SK-N-MC (cell line): ENCODE data around the gene STAG1.

ENCODE experiments used
- DNase-seq: peaks from one replicate; pipeline ENCODE4 v3.0.0-alpha.2; 2011; ENCODE audit warnings: low read depth, low spot score
- H3K27ac ChIP-seq: fragments of 200-600 bp; sonication (generic); 2 replicates; pipeline ENCODE4 v1.5.1; 2016; ENCODE audit warnings: mixed run types
- H3K36me3 ChIP-seq: fragments of 200-600 bp; sonication (generic); 2 replicates; pipeline ENCODE4 v1.6.1; 2017; ENCODE audit warnings: antibody characterized with exemption, low read length, mixed read lengths; ENCODE audit not compliant: insufficient read depth
- H3K4me3 ChIP-seq: fragments of 200-600 bp; sonication (generic); 2 replicates; pipeline ENCODE4 v1.5.1; 2016
- H3K9ac ChIP-seq: fragments of 200-600 bp; sonication (generic); 2 replicates; pipeline ENCODE4 v1.8.0; 2017; ENCODE audit warnings: mixed run types, mixed read lengths; ENCODE audit not compliant: insufficient read length
- H3K9me3 ChIP-seq: fragments of 200-600 bp; sonication (generic); 2 replicates; pipeline ENCODE4 v1.6.1; 2017; ENCODE audit warnings: low read depth, mild to moderate bottlenecking, antibody characterized with exemption, low read length, moderate library complexity, mixed read lengths
- EZH2 ChIP-seq: fragments of 200-600 bp; sonication (generic); IDR thresholded peaks from one replicate; pipeline ENCODE4 v1.6.1; 2017; ENCODE audit warnings: antibody characterized with exemption
- FOXP2 ChIP-seq: optimal IDR thresholded peaks from 2 replicates; pipeline ENCODE3; 2011; ENCODE audit warnings: mild to moderate bottlenecking, moderate library complexity; ENCODE audit not compliant: insufficient read depth; ENCODE audit errors: extremely low read length, control extremely low read depth
- POLR2AphosphoS5 ChIP-seq: IDR thresholded peaks from 2 replicates; pipeline ENCODE4 v1.6.1; 2012; ENCODE audit warnings: mild to moderate bottlenecking, low read depth, low read length, borderline replicate concordance

Gene STAG1

DNA sequence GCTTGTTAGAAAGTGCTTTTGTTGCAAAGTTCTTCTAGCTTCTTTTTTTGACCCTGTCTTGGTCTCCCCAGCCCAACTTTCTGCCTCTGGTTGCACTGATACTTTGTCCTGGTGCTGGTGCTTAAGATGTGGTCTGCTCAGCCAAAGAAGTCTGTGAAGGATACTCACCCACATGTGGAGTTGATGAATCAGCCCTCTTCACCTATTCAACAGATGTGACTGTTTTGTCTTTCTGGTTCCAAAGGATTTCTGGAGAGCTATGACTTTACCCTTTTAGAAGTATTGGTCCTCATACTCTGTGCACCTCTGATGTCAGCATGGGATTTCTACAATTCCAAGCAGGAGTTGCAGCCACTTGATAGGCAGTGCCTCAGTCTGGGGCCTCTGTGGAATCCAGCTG, 418.0 kb downstream of the STAG1 start:
- no peaks in the 10 kb centered on the region for H3K9me3 ChIP-seq
- no peak for TF ChIP-seq FOXP2
- no peak for DNase-seq
- H3K36me3 ChIP-seq, result peaks cover 62% of the 10 kb centered on the region
- no peak overlapping the region for H3K4me3 ChIP-seq
- H3K9ac ChIP-seq, result no peak overlapping the region
- no peak overlapping the region for H3K27ac ChIP-seq

DNA sequence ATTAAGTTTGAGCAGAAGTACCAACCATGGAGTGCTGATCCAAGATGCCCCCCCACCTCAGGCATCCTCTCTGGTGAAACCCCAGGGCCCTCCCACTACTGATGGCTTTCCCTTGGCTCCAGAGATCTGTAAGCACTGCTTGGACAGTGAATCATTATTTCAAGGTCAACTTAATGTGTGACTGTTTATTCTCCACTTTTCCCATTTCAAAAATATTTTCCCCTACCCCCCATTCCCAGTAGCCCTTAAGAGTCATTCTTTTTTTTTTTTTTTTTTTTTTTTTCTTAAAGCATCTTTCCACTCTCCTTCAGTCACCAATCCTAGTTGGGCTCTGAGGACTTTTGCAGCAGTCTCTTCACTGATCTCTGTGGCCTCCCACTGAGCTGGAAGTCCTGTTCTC, 419.4 kb downstream of the STAG1 start:
- H3K27ac ChIP-seq, result no peak overlapping the region
- H3K9me3 ChIP-seq, result no peaks in the 10 kb centered on the region
- H3K9ac ChIP-seq, result no peak overlapping the region
- no peak for TF ChIP-seq EZH2
- TF ChIP-seq POLR2AphosphoS5, result no peak
- no peak for TF ChIP-seq FOXP2
- no peak overlapping the region for H3K4me3 ChIP-seq
- DNase-seq, result no peak
- H3K36me3 ChIP-seq, result peaks cover 66% of the 10 kb centered on the region

DNA sequence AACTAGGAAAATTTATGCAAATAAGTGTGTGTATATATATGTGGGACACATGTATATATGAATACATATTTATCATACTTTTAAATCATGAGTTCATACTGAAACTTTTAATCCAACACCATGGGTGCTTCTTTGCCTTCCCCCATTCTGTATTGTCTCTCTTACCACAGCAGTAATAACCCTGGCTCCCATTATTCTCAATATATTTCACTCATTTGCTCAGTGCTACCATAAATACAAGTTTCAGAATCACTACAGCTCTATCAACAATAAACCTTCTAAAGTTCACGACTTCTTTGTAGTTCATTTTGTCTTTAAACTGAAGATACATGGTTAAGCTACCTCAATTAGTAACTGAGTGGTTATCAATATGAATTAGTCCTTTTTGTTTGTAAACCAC, 419.9 kb downstream of the STAG1 start:
- Histone ChIP-seq H3K27ac (no peak overlapping the region), H3K36me3 (peaks cover 66% of the 10 kb centered on the region), H3K9ac (no peak overlapping the region), H3K4me3 (no peak overlapping the region), H3K9me3 (no peaks in the 10 kb centered on the region)
- no peak for DNase-seq
- TF ChIP-seq FOXP2, result no peak
- no peak for TF ChIP-seq POLR2AphosphoS5
- no peak for TF ChIP-seq EZH2

DNA sequence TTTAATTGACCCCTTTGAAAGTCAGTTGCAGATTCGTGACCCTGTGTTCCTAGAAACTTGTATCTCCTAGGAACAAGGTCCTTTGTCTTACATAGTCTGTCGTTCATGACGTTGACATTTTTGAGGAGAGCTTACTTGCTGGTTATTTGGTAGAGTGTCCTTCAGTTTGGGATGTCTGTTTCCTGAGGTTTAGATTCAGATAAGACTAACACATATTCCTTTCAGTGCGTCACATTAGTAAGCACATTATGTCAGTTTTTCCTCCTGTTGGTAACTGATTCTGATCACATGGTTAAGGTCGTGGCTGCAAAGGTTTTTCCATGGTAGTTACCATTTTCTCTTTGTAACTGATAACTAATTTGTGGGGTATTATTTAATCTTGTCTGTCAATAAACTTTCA, 421.3 kb downstream of the STAG1 start:
- no peak for DNase-seq
- no peak overlapping the region for H3K4me3 ChIP-seq
- no peaks in the 10 kb centered on the region for H3K9me3 ChIP-seq
- H3K36me3 ChIP-seq, result peaks cover 65% of the 10 kb centered on the region
- H3K27ac ChIP-seq, result no peak overlapping the region
- no peak overlapping the region for H3K9ac ChIP-seq
- TF ChIP-seq POLR2AphosphoS5 (no peak), FOXP2 (no peak), EZH2 (no peak)

DNA sequence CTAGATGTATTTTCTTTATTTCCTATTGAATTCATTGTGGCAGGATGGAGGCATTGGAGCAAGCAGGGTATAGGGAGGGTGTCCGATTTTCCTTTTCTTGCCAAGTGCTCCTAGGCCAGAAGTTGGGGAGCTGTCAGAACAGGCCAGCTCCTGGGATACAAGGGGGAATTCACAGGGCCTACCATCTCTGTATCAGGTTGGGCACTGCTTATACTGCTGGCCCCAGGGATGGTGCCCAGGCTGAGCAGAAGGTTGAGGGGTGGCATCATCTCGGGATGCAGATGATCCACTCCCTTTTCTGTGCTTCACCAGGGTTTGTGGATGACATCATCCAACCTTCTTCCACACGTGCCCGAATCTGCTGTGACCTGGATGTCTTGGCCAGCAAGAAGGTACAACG, 422.6 kb downstream of the STAG1 start:
- H3K36me3 ChIP-seq, result peaks cover 56% of the 10 kb centered on the region
- no peak overlapping the region for H3K27ac ChIP-seq
- no peak for DNase-seq
- H3K9me3 ChIP-seq, result no peaks in the 10 kb centered on the region
- no peak for TF ChIP-seq FOXP2
- TF ChIP-seq EZH2, result no peak
- TF ChIP-seq POLR2AphosphoS5, result no peak
- H3K4me3 ChIP-seq, result no peak overlapping the region
- no peak overlapping the region for H3K9ac ChIP-seq

DNA sequence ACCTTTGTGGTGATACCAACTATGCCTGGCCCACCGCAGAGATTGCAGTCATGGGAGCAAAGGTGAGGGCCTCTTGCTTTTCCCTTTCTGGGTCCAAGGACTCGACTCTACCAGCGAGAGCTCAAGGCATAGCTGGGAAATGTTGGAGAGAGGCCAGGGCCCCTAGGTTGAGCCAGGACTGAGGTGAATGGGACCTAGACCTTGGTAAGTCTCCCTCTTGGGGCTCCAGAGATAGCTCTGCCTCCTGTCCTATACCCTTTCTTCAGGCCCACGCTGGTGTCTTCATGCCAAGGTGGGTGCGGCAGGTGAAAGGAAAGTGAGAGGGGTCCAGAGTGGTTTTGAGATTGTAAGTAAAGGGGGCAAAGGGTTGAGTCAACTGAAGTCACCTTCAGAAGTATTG, 424.5 kb downstream of the STAG1 start:
- Histone ChIP-seq H3K9ac (no peak overlapping the region), H3K4me3 (no peak overlapping the region), H3K9me3 (0 out of 2 replicates have a peak, but pooled peaks cover 3% of the 10 kb centered on the region), H3K36me3 (peaks cover 59% of the 10 kb centered on the region), H3K27ac (no peak overlapping the region)
- TF ChIP-seq POLR2AphosphoS5, result no peak
- no peak for TF ChIP-seq FOXP2
- TF ChIP-seq EZH2, result no peak
- no peak for DNase-seq

DNA sequence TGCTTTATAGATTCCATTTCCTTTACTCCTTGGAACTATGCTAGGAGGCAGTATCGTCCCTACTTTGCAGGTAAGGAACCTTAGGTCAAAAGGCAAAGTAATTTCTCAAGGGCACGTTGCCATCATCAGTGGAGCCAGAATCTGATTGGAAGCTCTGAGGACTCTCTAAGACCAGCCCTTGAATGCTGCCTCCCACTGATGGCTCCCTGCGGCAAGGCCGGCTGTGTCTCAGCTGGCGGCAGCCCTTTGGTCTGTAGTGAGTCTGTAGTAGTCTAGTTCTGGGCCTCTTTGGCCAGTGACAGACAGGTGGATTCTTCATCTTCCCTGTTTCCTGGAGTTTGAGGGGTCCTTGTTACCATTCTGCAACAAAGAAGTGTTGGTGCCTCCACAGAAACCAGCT, 425.9 kb downstream of the STAG1 start:
- Histone ChIP-seq H3K4me3 (no peak overlapping the region), H3K9me3 (0 out of 2 replicates have a peak, but pooled peaks cover 7% of the 10 kb centered on the region), H3K9ac (no peak overlapping the region), H3K36me3 (peaks cover 68% of the 10 kb centered on the region), H3K27ac (no peak overlapping the region)
- TF ChIP-seq POLR2AphosphoS5 (no peak), EZH2 (no peak), FOXP2 (no peak)
- DNase-seq, result no peak

DNA sequence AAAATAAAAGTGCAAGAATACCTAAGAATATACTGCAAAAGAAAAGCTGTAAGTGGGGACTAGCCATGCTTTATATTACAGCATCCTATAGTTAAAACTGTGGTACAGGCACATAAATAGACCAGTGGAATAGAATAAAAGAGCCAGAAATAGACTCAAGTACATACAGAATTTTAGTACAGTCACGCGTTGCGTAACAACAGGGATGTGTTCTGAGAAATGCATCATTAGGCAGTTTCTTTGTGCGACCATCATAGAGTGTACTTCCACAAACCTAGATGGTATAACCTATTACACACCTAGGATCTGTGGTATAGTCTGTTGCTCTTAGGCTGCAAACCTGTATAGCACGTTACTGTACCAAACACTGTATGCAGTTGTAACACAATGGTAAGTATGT, 440.2 kb downstream of the STAG1 start:
- H3K4me3 ChIP-seq, result no peak overlapping the region
- TF ChIP-seq POLR2AphosphoS5 (no peak), EZH2 (no peak), FOXP2 (no peak)
- H3K27ac ChIP-seq, result no peak overlapping the region
- H3K36me3 ChIP-seq, result peaks cover 21% of the 10 kb centered on the region
- DNase-seq, result no peak
- H3K9ac ChIP-seq, result no peak overlapping the region
- H3K9me3 ChIP-seq, result no peaks in the 10 kb centered on the region

DNA sequence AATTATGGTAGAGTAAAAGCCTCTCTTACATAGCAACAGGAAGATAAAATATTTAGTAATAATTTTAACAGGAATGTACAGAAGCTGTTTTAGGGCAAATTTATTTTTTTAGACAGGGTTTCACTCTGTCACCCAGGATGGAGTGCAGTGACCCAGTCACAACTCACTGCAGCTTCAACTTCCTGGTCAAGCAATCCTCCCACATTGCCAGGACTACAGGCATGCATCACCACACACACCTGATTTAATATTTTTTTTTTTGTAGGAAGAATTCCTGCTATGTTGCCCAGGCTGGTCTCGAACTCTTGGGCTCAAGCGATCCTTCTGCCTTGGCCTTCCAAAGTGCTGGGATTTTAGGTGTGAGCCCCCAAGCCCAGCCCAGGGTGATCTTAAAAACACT, 440.9 kb downstream of the STAG1 start:
- TF ChIP-seq FOXP2, result no peak
- no peak for TF ChIP-seq POLR2AphosphoS5
- no peak for TF ChIP-seq EZH2

More for the DNA sequence above, 440.9 kb downstream of the STAG1 start:
- Histone ChIP-seq H3K4me3 (no peak overlapping the region), H3K9me3 (no peaks in the 10 kb centered on the region), H3K36me3 (peaks cover 21% of the 10 kb centered on the region), H3K9ac (no peak overlapping the region), H3K27ac (no peak overlapping the region)
- no peak for DNase-seq
